GM10266 (cell line): ENCODE results near the gene RNASE11.
"Not testable (repeated sequence)": the region's sequence is repeated elsewhere in the genome, so short reads cannot be mapped to it uniquely, and the experiment has no call there.

Experiments
- DNase-seq: peaks from one replicate; pipeline ENCODE4 v3.0.0; 2012; ENCODE audit errors: extremely low spot score
- CTCF ChIP-seq: IDR thresholded peaks from 2 replicates; pipeline ENCODE4 v1.5.1; 2012; ENCODE audit warnings: mild to moderate bottlenecking, low read depth; ENCODE audit not compliant: control insufficient read depth, insufficient read depth; ENCODE audit errors: missing control alignments

RNASE11 gene

GRCh38 chr14:20606190-20606901 is 18.5 kb upstream of the RNASE11 start:
- TF ChIP-seq CTCF, result peak; percentile 52
- DNase-seq, result peak; percentile 36

- TF ChIP-seq CTCF, result no peak
- no peak for DNase-seq
These were observed 16.3 kb upstream of the RNASE11 start for GRCh38 chr14:20603813-20604690.

DNA sequence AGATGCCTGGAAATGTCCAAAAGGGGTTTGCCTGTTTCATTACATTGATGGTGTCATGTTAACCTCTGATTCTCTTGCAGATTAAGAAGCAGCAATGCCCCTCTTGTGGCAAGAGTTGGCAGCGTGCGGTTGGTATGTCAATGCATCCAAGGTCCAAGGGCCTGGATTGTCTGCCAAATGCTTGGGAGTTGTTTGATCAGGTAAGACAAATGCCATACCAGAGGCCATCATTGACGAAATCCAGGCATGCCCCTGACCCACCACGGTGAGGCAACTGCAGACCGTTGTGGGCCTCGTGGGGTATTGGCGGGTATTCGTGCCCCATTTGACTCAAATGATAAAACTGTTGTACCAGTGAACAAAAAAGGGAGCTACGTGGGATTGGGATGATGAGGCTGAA is 14.8 kb upstream of the RNASE11 start:
- DNase-seq, result no peak
- TF ChIP-seq CTCF, result no peak

GRCh38 chr14:20601522-20601921 is 13.7 kb upstream of the RNASE11 start:
- no peak for TF ChIP-seq CTCF
- no peak for DNase-seq

DNA sequence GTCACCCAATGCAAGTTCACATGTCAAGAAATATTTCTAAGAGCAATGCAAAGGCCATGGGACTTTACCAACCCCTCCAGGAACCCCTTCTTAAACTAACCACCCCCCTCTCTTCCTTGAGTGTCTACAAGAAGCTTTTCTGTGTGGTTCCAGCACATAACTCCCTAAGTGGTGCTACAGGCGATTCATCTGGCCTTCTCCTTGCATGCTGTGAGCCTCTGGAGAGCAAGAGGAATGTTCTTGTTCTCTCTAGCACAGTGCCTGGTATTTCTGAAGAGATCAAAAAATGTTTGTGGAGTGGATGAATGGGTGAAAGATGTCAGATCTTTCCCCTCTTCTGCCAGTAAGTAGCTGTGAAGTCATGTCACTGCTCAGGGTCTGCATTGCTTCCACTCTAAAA is 9.3 kb upstream of the RNASE11 start:
- no peak for DNase-seq
- no peak for TF ChIP-seq CTCF

GRCh38 chr14:20595726-20596125 is 7.9 kb upstream of the RNASE11 start:
- DNase-seq, result not testable (repeated sequence)

GRCh38 chr14:20592574-20592973 is 4.8 kb upstream of the RNASE11 start:
- TF ChIP-seq CTCF, result no peak
- no peak for DNase-seq
